Panc1 (cell line): Measurements from ENCODE around the gene MSMB. TPM values are rescaled to one million over a fixed set of nuclear protein-coding genes. Genes with fewer than 3 reads are reported as not detected.

ENCODE experiments used
- ATAC-seq: fragments of 200-7000 bp; cut with Tn5 transposase; 2 replicates; pipeline ENCODE4 v1.9.1; 2020; ENCODE audit warnings: mild to moderate bottlenecking, moderate library complexity
- BruUV-seq: library from RNA; stranded (reverse); fragments of 400-500 nt; replicated peaks from 2 replicates; lab custom pipeline; 2021; lab: Mats Ljungman, UMichigan
- CTCF ChIA-PET: fragments of 300-600 bp; sonication (Branson Sonifier 250); formaldehyde crosslinking; loops from one replicate; lab custom pipeline; 2022; ENCODE audit warnings: antibody characterized with exemption; lab: Charles Lee
- POLR2A ChIA-PET: fragments of 300-600 bp; sonication (Branson Sonifier 250); formaldehyde crosslinking; loops from one replicate; lab custom pipeline; 2022; ENCODE audit warnings: antibody characterized with exemption; lab: Charles Lee
- DNase-seq: peaks from one replicate; pipeline ENCODE4 v3.0.0-alpha.2; 2010; ENCODE audit warnings: low read depth, low spot score
- H3K27ac ChIP-seq: 2 replicates; pipeline ENCODE4 v1.5.1; 2011; ENCODE audit warnings: mild to moderate bottlenecking, low read length, inconsistent platforms
- H3K27me3 ChIP-seq: fragments of 200-500 bp; sonication (Bioruptor generic); 2 replicates; pipeline ENCODE4 v1.6.0; 2014; ENCODE audit warnings: low read length, inconsistent platforms; ENCODE audit not compliant: control insufficient read depth, insufficient read depth
- H3K36me3 ChIP-seq: fragments of 200-500 bp; sonication (Bioruptor generic); 2 replicates; pipeline ENCODE4 v1.5.1; 2014; ENCODE audit warnings: inconsistent platforms, mild to moderate bottlenecking, low read length, moderate library complexity; ENCODE audit not compliant: control insufficient read depth, insufficient read depth
- H3K4me1 ChIP-seq: 2 replicates; pipeline ENCODE4 v1.5.1; 2011; ENCODE audit warnings: inconsistent platforms, mild to moderate bottlenecking, low read length, moderate library complexity; ENCODE audit not compliant: control insufficient read depth, insufficient read depth
- H3K4me3 ChIP-seq, 2 experiments: 2 replicates each; pipeline ENCODE4 v1.5.1; 2011 to 2012; ENCODE audit warnings: low read depth in 2 of 2, low read length in 2 of 2, mild to moderate bottlenecking in 2 of 2, inconsistent platforms in 1 of 2, moderate library complexity in 1 of 2
- H3K9me3 ChIP-seq: fragments of 200-500 bp; sonication (Bioruptor generic); 2 replicates; pipeline ENCODE4 v1.5.1; 2014; ENCODE audit warnings: low read depth, mild to moderate bottlenecking, inconsistent platforms, low read length, moderate library complexity; ENCODE audit not compliant: control insufficient read depth, insufficient read depth
- CTCF ChIP-seq: fragments of 450-650 bp; IDR thresholded peaks from 2 replicates; pipeline ENCODE4 v1.5.1; 2017; ENCODE audit warnings: mild to moderate bottlenecking
- POLR2AphosphoS5 ChIP-seq: IDR thresholded peaks from 2 replicates; pipeline ENCODE4 v1.6.1; 2012; ENCODE audit warnings: mild to moderate bottlenecking, low read depth, low read length, moderate library complexity
- REST ChIP-seq, 2 experiments: IDR thresholded peaks; 2 replicates each; pipeline ENCODE4 v1.6.1; 2011 to 2012; ENCODE audit warnings: low read depth in 2 of 2, control low read depth in 1 of 2, low read length in 1 of 2, mild to moderate bottlenecking in 1 of 2, moderate library complexity in 1 of 2; ENCODE audit not compliant: insufficient read depth in 1 of 2
- SIN3A ChIP-seq: IDR thresholded peaks from 2 replicates; pipeline ENCODE4 v1.6.1; 2012; ENCODE audit warnings: low read depth, mild to moderate bottlenecking, low read length, moderate library complexity, borderline replicate concordance; ENCODE audit not compliant: insufficient read depth
- TCF7L2 ChIP-seq: IDR thresholded peaks from 2 replicates; pipeline ENCODE4 v1.6.1; 2011; ENCODE audit warnings: mild to moderate bottlenecking, low read depth, low read length, inconsistent platforms
- in situ Hi-C: cut with HindIII; loops from 2 replicates; pipeline ENCODE4 v1.10.0; 2016; ENCODE audit warnings: low sequenced_read_pairs, low pct_unique_long_range_greater_than_20kb
- intact Hi-C: fragments of 100-400 bp; cut with micrococcal nuclease; formaldehyde crosslinking; loops from one replicate; pipeline ENCODE4 v1.10.0; 2022; ENCODE audit not compliant: unreplicated experiment
- total RNA-seq: library from RNA; stranded (reverse); gene quantifications from one replicate; pipeline ENCODE4 v1.2.1, GENCODE V29; 2021; ENCODE audit not compliant: unreplicated experiment

Gene MSMB
- total RNA-seq, 1 experiment from 2014 or later, result not detected

- no peak for ATAC-seq
- no TSS peak for BruUV-seq
- TF ChIP-seq TCF7L2, result no peak
- TF ChIP-seq CTCF, result no peak
- TF ChIP-seq REST (IDR thresholded peaks at IDR 0.05; ENCODE audit: insufficient read depth in 1 of 2, low read depth in 2 of 2, low read length in 1 of 2), result no peak
- no peak for TF ChIP-seq SIN3A
- TF ChIP-seq POLR2AphosphoS5, result no peak
- no peaks in the 10 kb centered on the region for H3K4me1 ChIP-seq
- no peak overlapping the region for H3K4me3 ChIP-seq
- H3K27me3 ChIP-seq, result no peaks in the 10 kb centered on the region
- ChIA-PET CTCF (no interaction called here), POLR2A (interaction anchor here (0.6 to 0.9 kb wide), 2 partner anchors 48 to 253 kb away, joined by 3 read pairs; no protein-coding TSS in a partner anchor)
- no peaks in the 10 kb centered on the region for H3K9me3 ChIP-seq
- no peak for DNase-seq
- intact Hi-C loops (no loop called here), in situ Hi-C loops (no loop called here)
- no peak overlapping the region for H3K27ac ChIP-seq
- no peaks in the 10 kb centered on the region for H3K36me3 ChIP-seq
Measured at GRCh38 chr10:46077141-46077554, 31.1 kb upstream of the MSMB start.

GRCh38 chr10:46075869-46076268, 29.8 kb upstream of the MSMB start:
- DNase-seq, result no peak
- ChIA-PET CTCF (no interaction called here), POLR2A (no interaction called here)
- Histone ChIP-seq H3K36me3 (no peaks in the 10 kb centered on the region), H3K4me1 (no peaks in the 10 kb centered on the region), H3K9me3 (no peaks in the 10 kb centered on the region), H3K4me3 (no peak overlapping the region), H3K27ac (no peak overlapping the region), H3K27me3 (no peaks in the 10 kb centered on the region)
- no TSS peak for BruUV-seq
- no peak for ATAC-seq
- in situ Hi-C loops, result no loop called here
- intact Hi-C loops, result no loop called here
- TF ChIP-seq SIN3A (no peak), POLR2AphosphoS5 (no peak), CTCF (no peak), TCF7L2 (no peak), REST (IDR thresholded peaks at IDR 0.05; ENCODE audit: insufficient read depth in 1 of 2, low read depth in 2 of 2, low read length in 1 of 2) (no peak)
